H1 (cell line): ENCODE data around the gene C20orf144.

ENCODE experiments used
- BRCA1 ChIP-seq: IDR thresholded peaks from 2 replicates; pipeline ENCODE4 v1.6.1; 2012; ENCODE audit warnings: low read depth, low read length, improper control_type of control experiment
- CEBPB ChIP-seq: IDR thresholded peaks from 2 replicates; pipeline ENCODE4 v1.6.1; 2012; ENCODE audit warnings: low read depth, low read length
- CREB1 ChIP-seq: IDR thresholded peaks from 2 replicates; pipeline ENCODE4 v1.6.1; 2012; ENCODE audit warnings: inconsistent platforms
- CTCF ChIP-seq, 3 experiments: IDR thresholded peaks; 1 replicate in 2 of 3; 2 replicates in 1 of 3; pipeline versions ENCODE4 v1.5.1 to v1.6.1; 2011; ENCODE audit warnings: low read length in 3 of 3, mild to moderate bottlenecking in 3 of 3, inconsistent platforms in 2 of 3, low read depth in 1 of 3, moderate library complexity in 1 of 3; ENCODE audit not compliant: insufficient read depth in 1 of 3; ENCODE audit errors: control extremely low read depth in 1 of 3
- EZH2 ChIP-seq: fragments of 200-600 bp; sonication (generic); IDR thresholded peaks from 2 replicates; pipeline ENCODE4 v1.7.1; 2012; ENCODE audit warnings: low read depth, mild to moderate bottlenecking, moderate library complexity, low read length, inconsistent platforms; ENCODE audit not compliant: severe bottlenecking
- MAX ChIP-seq: IDR thresholded peaks from 2 replicates; pipeline ENCODE4 v1.6.1; 2012; ENCODE audit warnings: inconsistent platforms
- NRF1 ChIP-seq: IDR thresholded peaks from 2 replicates; pipeline ENCODE4 v1.6.1; 2011; ENCODE audit warnings: mild to moderate bottlenecking, low read depth, low read length, improper control_type of control experiment
- POLR2A ChIP-seq, 2 experiments: IDR thresholded peaks; 1 replicate in 1 of 2; 2 replicates in 1 of 2; pipeline ENCODE4 v1.6.1; 2011; ENCODE audit warnings: low read depth in 2 of 2, low read length in 2 of 2, mild to moderate bottlenecking in 2 of 2; ENCODE audit errors: control extremely low read depth in 1 of 2
- RAD21 ChIP-seq, 2 experiments: IDR thresholded peaks in 1 of 2; conservative IDR thresholded peaks in 1 of 2; 2 replicates each; pipeline ENCODE4 v1.6.1; 2011; ENCODE audit warnings: low read depth in 2 of 2, low read length in 2 of 2, improper control_type of control experiment in 1 of 2, inconsistent platforms in 1 of 2, mild to moderate bottlenecking in 1 of 2, moderate library complexity in 1 of 2
- TCF12 ChIP-seq: IDR thresholded peaks from 2 replicates; pipeline ENCODE4 v1.6.1; 2011; ENCODE audit warnings: low read depth, mild to moderate bottlenecking, low read length
- YY1 ChIP-seq: IDR thresholded peaks from 2 replicates; pipeline ENCODE4 v1.6.1; 2011; ENCODE audit warnings: low read depth, mild to moderate bottlenecking, low read length

GRCh38 chr20:33626190-33626589 lies 35.9 kb upstream of the C20orf144 start:
- no peak for TF ChIP-seq CTCF (IDR thresholded peaks at IDR 0.05; ENCODE audit: control extremely low read depth in 1 of 3, insufficient read depth in 1 of 3, low read depth in 1 of 3, low read length in 3 of 3)
- TF ChIP-seq POLR2A (IDR thresholded peaks at IDR 0.05; ENCODE audit: control extremely low read depth in 1 of 2, low read depth in 2 of 2, low read length in 2 of 2), result no peak
- no peak for TF ChIP-seq RAD21 (IDR thresholded peaks at IDR 0.05 in 1 of 2, conservative IDR thresholded peaks at IDR 0.05 in 1 of 2; ENCODE audit: low read depth in 2 of 2, low read length in 2 of 2)
- no peak for TF ChIP-seq BRCA1
- TF ChIP-seq TCF12, result no peak
- no peak for TF ChIP-seq CREB1
- no peak for TF ChIP-seq YY1
- no peak for TF ChIP-seq NRF1
- no peak for TF ChIP-seq CEBPB
- no peak for TF ChIP-seq MAX
- TF ChIP-seq EZH2, result no peak
